Bronchial epithelial cell (primary cell): ENCODE measurements around the gene LY6G5B. TPM values are rescaled to one million over a fixed set of nuclear protein-coding genes. Genes with fewer than 3 reads are reported as not detected.

ENCODE experiments used
- DNase-seq: peaks from one replicate; pipeline ENCODE4 v3.0.0-alpha.2; 2010; ENCODE audit warnings: low read depth
- FAIRE-seq: peaks from 2 replicates; lab custom pipeline; 2011; peaks lifted over from hg19 to GRCh38; lab: Jason Lieb, UNC
- H3K27me3 ChIP-seq: 2 replicates; pipeline ENCODE4 v1.5.1; 2011; ENCODE audit warnings: low read length; ENCODE audit not compliant: control insufficient read depth, insufficient read depth
- H3K36me3 ChIP-seq: 2 replicates; pipeline ENCODE4 v1.5.1; 2011; ENCODE audit warnings: low read length; ENCODE audit not compliant: control insufficient read depth, insufficient read depth
- H3K4me3 ChIP-seq: 2 replicates; pipeline ENCODE4 v1.5.1; 2011; ENCODE audit warnings: mild to moderate bottlenecking, low read depth, low read length, control low read depth
- total RNA-seq: library from RNA; depleted of rRNA; stranded (reverse); fragments of >200 nt; gene quantifications from 2 replicates; pipeline ENCODE4 v1.2.1, GENCODE V29; 2014
- TF ChIP-seq, protein P1 (sequence below): IDR thresholded peaks from 2 replicates; pipeline ENCODE4 v1.5.1; 2011; ENCODE audit warnings: mild to moderate bottlenecking, moderate library complexity, low read length, control low read depth, inconsistent platforms; ENCODE audit not compliant: insufficient read depth, severe bottlenecking

LY6G5B gene
- total RNA-seq, 1 donor from 2014 or later: 1.1 TPM

DNA sequence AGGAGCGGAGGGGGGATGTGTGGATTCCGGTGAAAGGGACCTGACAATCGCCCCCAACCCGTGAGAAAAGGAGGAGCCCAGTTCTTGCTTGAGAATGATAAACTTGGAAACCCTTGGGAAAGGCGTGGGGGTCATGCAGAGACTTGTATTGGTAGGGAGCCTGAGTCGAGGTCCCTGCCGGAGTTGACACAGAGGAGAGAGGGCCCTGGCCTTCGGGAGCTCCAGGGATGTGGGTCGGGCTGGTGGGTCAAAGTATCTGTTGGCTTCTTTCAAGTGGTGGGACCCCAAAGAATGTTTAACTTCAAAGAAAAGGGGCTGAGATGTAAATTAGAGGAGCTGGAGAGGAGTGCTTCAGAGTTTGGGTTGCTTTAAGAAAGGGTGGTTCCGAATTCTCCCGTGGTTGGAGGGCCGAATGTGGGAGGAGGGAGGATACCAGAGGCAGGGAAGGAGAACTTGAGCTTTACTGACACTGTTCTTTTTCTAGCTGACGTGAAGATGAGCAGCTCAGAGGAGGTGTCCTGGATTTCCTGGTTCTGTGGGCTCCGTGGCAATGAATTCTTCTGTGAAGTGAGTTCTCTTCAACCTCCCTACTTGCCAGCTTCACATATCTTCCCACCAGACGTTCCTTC lies 3.3 kb upstream of the LY6G5B start:
- DNase-seq (no peak), FAIRE-seq (no peak)
- peaks cover 26% of the 10 kb centered on the region for H3K36me3 ChIP-seq
- TF ChIP-seq, protein P1, sequence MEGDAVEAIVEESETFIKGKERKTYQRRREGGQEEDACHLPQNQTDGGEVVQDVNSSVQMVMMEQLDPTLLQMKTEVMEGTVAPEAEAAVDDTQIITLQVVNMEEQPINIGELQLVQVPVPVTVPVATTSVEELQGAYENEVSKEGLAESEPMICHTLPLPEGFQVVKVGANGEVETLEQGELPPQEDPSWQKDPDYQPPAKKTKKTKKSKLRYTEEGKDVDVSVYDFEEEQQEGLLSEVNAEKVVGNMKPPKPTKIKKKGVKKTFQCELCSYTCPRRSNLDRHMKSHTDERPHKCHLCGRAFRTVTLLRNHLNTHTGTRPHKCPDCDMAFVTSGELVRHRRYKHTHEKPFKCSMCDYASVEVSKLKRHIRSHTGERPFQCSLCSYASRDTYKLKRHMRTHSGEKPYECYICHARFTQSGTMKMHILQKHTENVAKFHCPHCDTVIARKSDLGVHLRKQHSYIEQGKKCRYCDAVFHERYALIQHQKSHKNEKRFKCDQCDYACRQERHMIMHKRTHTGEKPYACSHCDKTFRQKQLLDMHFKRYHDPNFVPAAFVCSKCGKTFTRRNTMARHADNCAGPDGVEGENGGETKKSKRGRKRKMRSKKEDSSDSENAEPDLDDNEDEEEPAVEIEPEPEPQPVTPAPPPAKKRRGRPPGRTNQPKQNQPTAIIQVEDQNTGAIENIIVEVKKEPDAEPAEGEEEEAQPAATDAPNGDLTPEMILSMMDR: no peak
- no peaks in the 10 kb centered on the region for H3K27me3 ChIP-seq
- H3K4me3 ChIP-seq: peak overlapping the region; percentile 85

DNA sequence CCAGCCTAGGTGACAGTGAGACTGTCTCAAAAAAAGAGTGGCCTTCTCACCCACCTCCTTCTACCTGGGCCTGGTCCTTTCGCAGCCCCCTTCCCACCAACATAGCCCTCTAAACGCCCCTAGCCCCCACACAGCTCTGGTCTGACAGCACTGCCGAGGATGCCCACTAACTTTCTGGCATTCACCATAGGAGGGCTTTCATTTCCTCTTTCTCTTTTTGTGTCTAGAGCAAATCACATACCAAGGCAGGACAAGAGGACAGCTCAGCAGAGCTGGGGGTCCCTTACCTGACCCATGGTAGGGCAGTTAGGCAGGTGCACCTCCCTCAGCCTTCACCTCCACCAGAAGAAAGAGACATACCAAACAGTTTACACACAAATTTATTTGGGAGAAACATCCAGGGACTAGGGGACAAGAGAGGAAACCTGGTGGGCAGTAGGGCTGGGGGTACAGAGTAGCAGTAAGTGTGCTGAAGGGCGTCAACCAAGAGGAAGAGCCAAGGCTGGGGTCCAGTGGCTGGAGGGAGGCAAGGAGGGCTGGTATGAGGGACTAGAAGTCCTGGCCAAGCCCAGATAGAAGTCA lies 6.6 kb downstream of the LY6G5B start:
- FAIRE-seq (no peak), DNase-seq (no peak)
- H3K4me3 ChIP-seq: no peak overlapping the region
- H3K36me3 ChIP-seq: peaks cover 9% of the 10 kb centered on the region
- no peaks in the 10 kb centered on the region for H3K27me3 ChIP-seq
- TF ChIP-seq, protein P1: no peak

DNA sequence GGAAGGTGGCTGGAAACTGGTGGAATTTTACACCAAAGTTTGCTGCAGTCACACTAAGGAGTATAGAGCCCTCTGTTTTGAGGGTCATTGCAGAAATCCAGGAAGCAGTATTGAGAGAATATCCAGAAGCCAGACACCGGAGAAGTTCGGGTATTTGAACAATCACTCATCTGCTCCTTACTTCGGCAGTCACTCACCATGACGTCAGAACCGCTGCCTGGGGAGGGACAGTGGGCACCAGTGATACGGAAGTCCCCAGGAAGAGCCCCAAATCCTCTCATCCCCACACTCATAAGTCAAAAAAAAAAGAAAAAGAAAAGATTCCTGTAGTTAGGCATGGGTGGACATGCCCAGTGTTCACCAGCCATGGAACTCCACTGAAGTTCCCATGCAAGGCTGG lies 7.1 kb downstream of the LY6G5B start:
- TF ChIP-seq, protein P1: no peak
- Histone ChIP-seq H3K36me3 (peaks cover 4% of the 10 kb centered on the region), H3K4me3 (no peak overlapping the region), H3K27me3 (no peaks in the 10 kb centered on the region)
- peak; percentile 37 for DNase-seq
- FAIRE-seq: no peak

DNA sequence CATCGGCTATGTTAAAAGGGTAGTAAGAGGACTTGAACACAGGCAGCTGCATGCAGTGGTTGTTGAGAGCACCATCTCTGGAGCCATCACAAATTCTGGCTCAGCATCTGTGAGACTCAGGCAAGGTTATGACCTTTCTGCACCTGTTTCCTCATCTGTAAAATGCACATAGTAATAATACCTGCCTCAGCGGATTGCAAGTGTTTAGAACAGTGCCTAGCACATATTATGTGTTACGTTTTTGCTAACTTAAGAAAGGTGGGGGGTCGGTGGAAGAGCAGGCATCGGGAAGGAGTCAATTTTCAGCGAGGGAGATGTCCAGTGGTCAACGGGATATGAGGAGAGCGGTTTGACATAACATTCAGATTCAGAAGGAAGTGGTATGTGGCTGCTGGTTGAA lies 8.2 kb downstream of the LY6G5B start:
- H3K36me3 ChIP-seq: no peaks in the 10 kb centered on the region
- no peak for FAIRE-seq
- TF ChIP-seq, protein P1: no peak
- no peak overlapping the region for H3K4me3 ChIP-seq
- H3K27me3 ChIP-seq: no peaks in the 10 kb centered on the region
- DNase-seq: no peak

DNA sequence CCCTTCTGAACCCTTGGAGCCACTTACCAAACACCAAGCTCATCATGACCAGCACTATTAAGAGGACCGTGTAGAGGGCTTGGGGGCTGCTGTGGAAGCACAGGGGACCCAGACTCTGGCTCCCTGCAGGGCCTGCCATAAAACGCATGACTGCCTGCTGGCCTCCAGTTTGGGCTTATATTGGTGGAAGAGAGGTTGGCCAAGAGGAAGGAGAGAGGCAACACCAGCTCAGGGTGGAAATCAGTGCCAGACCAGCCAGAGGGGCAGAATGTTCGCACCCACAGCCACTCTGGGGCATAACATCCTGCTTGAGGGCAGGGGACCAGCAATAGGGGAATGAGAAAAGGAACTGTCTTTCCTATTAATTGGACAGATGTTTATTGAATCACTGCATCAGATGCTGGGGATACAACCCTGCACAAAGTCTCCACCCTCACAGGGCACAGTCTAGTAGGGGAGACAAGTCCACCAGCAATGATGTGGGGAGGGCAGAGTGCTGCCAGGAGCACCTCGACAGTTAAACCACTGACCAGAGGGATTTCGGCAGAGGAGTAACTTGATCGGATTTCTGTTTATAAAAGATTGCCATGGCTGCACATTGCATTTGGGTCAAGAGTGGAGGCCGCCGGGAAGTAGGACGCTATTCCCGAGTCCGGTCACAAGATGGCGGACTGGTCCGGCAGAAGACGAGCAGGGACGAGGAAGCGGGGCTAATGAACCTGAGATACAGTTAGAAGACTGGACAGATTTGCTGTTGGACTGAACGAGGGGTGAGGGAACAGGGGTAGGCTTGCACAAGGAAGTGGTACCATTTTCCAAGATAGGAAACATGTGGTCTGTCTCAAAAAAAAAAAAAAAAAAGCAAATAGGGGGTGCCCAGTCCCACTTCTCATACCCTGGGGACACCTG lies 10.7 kb downstream of the LY6G5B start, which contains the start of gene LY6G5C:
Gene LY6G5C, minus strand, starts transcription at position 842 of the 909 bp plus-strand sequence. Its CDS starts 694 bp downstream, at position 148.
- no peak for FAIRE-seq
- TF ChIP-seq, protein P1: peak; percentile 80

More for the DNA sequence above, 10.7 kb downstream of the LY6G5B start, which contains the start of gene LY6G5C:
- no peaks in the 10 kb centered on the region for H3K36me3 ChIP-seq
- peak within 1 kb of the TSS; percentile 35 for H3K4me3 ChIP-seq
- no peaks in the 10 kb centered on the region for H3K27me3 ChIP-seq
- DNase-seq: peak; percentile 72
